Germinal center (tissue), 1 donor: ENCODE measurements around the gene PSMC5.

Experiments used
- DNase-seq: peaks from one replicate; pipeline ENCODE4 v3.0.0; 2012; ENCODE audit warnings: mixed read lengths, low spot score

Gene PSMC5

DNA sequence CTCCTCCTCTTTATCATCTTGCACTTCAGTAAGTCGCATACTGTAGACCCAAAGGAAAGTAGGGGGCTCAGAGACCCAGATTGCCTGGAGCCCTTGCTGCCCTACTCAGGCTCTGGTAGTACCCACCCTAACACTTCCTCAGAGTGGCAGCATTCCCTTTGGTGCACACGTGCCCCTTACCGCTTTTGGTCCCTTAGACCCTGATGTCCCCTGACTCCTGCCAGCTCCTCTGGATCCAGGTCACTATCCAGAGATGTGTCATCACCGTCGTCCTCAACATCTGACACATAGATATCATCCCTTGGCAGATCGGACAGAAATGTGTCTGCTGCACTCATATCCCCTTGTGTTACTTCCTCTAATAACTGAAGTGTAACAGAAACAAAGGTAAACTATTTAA lies 5.4 kb upstream of the PSMC5 start:
- DNase-seq = no peak

DNA sequence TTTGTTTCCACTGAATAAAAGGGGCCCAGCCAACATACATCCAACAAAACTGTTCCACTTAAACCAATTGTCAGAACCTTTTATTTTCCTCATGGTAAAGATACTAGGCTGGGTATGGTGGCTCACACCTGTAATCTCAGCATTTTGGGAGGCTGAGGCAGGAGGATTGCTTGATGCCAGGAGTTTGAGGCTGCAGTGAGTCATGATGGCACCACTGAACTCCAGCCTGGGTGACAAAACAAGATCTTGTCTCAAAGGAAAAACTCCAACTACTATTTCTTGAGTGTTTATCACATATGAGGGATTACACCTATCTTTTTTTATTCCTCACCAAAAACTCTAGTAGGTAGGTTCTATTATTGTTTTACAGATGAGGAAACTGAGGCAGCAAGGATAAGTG lies 4.7 kb upstream of the PSMC5 start:
- DNase-seq = no peak

DNA sequence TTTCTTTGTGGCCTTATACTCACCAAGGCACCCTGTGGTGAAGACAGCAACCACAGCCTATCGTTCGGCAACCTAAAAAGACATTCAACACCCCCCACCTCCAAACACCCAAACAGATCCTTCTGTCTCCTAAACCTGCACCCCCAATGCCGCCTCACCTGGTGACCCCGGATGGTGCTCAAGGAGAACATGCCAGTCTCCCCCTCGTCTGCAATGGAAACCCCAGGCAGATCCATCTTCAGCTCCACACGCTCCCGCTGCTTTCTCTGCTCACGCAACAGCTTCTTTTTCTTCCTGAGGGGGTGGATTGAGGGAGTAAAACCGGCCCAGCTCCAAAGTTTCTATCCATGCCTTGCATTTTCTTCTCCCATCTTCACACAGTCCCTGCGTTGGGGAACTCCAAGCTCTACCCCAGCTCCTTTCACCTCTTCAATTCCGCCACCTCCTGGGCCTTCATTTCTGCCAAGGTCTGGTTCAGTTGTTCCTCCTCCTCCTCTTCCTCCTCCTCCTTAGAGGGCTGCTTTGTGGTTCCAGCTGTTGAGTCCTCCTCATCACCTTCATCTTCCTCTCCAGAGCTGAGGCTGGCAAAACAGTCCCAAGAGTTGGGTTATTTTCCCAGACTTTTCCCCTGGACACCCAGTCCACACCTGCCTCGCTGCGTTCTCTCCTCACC lies 3.4 kb upstream of the PSMC5 start:
- DNase-seq = no peak

DNA sequence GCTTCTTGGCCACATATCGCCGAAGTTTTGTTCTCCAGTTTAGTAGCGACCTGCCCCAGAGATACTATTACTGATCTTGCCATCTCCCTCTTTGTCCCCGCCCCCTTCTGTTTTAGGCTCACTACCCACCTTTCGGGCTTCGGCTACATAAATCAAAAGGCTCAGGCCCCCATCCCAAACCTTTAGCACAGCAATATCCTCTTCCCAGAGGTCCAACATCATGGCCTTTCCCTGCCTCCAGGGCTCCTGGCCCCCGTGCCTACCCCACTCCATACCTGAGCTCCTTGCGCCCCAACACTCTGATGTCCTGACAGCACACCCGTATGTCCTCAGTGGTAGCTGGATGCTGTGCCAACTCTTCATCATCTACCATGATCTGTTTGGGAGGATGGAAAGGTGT lies 2.9 kb upstream of the PSMC5 start:
- DNase-seq = no peak

DNA sequence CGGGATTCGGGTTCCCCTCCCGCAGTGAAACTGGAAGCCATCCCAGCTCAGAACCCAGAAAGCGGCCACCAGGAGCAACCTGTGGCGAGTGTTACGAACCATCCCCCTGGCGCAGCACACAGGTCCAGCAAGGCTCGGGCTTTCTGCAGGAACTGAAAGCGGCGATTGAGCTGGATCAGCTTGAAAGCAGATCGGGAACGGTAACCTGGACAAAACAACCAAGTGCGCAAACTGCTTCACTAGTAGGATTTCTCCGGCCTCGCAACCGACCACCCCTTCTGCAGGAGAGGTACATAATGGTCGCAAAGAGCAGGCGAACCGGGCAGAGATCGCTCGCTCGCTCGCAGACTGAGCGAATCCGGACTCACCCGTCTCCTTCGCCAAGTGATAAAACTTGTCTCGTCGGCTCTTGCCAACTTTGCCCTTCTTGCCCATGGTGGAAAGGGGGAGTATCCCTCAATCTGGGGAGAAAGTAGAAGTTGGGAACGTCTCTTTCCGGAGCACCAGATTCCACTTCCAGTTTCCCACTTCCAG lies 696 bp upstream of the PSMC5 start:
- no peak for DNase-seq

DNA sequence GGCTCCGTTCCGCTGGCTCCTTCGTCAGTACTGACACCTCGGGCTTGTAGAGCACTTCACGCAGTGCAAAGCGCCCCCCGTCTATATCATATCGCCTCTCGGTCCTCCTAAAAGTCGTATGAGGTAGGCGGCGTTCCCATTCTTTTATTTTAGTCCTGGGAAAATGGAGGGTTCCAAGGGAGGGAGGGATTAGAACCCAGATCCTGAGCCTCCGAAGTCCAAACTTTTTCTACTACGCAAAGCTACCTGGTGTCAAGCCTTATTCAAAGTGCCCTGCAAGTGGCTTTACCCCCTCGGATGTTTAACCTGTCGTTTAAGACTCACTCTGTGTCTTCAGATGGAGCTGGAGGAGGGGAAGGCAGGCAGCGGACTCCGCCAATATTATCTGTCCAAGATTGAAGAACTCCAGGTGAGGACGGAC lies 580 bp downstream of the PSMC5 start:
- DNase-seq = no peak

DNA sequence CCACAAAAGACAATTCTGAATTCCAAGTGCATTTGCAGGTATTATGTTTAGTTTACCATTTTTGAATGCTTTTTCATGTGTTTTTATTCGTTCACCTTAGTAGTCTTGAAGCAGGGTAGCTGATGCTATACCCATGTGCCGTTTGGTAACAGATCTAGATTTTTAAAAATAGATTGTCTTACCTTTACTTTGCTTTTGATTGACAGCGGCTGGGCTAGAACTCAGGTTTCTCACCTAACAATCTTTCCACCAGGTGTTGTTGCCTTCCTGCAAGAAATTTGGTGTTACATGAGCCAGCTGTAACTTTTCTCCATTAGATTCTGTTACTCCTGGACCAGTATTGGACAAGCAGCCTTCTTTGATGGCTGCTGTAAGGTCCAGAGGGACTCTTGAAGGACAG lies 1.7 kb downstream of the PSMC5 start:
- DNase-seq = no peak

DNA sequence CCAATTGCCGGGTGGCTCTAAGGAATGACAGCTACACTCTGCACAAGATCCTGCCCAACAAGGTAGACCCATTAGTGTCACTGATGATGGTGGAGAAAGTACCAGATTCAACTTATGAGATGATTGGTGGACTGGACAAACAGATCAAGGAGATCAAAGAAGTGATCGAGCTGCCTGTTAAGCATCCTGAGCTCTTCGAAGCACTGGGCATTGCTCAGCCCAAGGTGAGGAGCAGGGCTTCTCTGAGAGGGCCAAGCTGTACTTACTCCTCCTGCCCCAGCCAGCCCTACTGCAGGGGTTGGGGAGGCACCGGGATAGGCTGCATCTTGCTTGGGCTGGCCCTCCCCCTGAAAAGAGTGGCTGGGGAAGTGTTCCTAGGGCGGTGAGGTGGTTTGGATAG lies 3.0 kb downstream of the PSMC5 start:
- DNase-seq = no peak

DNA sequence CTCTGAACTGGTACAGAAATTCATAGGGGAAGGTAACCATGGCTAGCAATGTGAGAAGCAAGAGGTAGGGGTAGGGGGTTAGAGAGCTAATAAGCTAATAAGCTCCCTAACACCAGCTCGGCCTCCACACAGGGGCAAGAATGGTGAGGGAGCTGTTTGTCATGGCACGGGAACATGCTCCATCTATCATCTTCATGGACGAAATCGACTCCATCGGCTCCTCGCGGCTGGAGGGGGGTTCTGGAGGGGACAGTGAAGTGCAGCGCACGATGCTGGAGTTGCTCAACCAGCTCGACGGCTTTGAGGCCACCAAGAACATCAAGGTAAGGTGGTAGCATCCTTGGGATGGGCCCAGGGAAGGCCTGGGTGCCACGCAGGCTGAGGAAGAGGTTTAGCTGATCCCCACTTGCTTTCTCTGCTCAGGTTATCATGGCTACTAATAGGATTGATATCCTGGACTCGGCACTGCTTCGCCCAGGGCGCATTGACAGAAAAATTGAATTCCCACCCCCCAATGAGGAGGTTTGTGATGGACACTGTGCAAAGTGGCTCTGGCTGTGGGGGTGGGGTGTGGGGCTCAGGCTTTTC lies 3.8 kb downstream of the PSMC5 start:
- DNase-seq = no peak

DNA sequence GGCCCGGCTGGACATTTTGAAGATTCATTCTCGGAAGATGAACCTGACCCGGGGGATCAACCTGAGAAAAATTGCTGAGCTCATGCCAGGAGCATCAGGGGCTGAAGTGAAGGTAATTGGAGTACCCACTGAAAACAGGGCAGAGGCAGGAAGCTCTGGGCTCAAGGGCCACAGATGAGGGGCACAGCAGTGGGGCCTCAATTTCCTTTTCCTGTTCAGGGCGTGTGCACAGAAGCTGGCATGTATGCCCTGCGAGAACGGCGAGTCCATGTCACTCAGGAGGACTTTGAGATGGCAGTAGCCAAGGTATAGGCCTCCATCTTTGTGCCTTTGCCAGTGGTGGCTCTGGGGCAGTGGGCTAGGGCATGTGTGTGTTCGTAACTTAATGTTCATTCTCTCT lies 4.3 kb downstream of the PSMC5 start:
- DNase-seq = no peak

DNA sequence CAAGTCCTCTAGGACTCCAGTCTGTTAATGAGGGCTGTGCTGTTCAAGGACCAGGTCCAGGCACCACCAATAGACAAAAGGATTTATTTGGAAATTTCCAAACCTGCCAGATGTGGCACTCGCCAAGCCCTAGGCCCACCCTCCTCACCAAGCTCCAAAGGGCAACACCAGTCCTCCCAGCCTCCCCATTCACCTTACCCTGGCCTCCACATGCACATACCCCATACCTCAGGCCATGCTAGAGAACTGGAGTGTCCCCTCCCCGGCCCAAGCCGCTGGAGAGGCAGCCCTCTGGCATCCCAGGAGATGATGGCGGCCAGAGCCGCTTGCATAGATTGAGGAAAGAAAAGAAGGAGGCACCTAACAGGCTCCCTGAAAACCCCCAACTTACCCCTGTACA lies 4.8 kb downstream of the PSMC5 start:
- DNase-seq = no peak

DNA sequence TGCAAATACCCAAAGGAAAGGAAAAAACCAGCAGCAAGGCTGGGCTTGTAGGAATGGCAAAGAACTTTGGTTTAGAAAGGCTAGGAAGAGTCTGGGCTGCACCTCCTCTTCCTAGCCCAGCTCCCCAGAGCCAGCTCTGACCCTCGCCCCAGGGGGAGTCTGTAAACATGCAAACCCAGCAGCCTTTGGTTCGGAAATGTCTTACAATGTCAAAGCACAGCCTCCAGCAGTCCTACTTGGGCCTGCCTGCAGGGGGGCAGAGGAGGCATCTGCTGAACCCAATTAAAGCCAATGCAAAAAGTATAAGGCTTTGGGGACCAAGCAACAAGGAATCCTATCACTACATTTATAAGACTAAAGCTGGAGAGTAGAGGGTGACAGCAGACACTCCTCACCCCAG lies 5.2 kb downstream of the PSMC5 start:
- DNase-seq = no peak

DNA sequence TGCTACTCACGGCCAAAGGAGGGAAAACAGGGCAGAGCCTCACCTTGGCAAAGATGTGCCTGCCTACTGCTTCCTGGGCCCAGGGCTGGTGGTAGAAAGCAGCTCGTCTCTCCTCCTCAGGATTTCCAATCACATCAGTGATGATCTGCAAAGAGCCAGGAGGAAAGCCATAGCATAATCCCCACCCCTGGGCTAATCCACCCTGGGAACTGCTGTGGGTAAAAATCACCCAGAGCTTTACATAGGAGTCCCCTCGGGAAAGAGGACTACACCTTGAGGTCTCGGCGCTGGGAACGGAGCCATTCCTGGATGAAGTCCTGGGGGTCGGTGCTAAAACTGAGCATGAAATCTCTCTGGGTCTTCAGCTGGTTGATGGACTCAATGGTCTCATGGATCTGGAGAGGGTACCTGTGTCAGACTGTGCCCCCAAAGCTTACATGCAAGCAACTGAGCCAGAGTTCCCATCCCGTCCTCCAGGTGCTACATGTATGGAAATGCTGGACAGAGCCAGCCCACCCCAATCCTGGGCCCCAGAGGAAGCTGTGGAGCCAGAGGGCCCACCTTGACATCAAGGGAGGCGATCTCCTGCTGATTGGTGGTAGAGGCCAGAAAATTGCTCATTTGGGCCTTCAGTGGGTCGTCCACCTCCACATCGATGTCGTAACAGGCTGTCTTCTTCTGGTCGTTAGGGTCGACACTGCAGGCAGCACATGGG lies 6.0 kb downstream of the PSMC5 start:
- DNase-seq = no peak

DNA sequence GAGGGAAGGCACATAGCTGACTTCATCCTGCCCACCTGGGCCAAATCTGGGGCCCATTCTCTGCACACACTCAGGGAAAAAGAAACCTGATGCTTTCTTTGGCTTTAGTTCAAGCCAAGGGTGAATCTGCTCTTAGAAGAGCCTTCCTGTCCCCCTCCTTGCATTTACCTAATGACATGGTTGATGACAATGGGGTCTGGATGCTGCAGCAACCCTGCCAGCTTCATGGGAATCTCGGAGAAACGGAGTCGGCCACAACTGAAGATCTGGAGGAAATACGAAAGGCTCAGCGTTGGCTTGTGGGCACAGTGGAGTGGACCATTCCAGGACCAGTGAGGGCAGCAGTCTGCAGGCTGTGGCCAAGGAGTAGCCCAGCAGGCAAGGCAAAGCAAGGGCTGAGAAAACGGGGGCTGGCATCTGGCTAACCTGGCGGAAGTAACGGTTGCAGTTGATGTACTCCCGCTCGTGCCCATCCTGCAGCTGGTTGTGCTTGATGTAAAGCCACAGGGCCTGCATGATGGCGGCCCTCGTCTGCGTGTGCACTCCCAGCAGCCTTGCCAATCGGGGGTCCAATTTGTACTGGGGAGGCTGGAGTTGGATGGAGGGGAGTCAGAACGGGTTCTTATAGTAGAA lies 6.6 kb downstream of the PSMC5 start:
- no peak for DNase-seq

DNA sequence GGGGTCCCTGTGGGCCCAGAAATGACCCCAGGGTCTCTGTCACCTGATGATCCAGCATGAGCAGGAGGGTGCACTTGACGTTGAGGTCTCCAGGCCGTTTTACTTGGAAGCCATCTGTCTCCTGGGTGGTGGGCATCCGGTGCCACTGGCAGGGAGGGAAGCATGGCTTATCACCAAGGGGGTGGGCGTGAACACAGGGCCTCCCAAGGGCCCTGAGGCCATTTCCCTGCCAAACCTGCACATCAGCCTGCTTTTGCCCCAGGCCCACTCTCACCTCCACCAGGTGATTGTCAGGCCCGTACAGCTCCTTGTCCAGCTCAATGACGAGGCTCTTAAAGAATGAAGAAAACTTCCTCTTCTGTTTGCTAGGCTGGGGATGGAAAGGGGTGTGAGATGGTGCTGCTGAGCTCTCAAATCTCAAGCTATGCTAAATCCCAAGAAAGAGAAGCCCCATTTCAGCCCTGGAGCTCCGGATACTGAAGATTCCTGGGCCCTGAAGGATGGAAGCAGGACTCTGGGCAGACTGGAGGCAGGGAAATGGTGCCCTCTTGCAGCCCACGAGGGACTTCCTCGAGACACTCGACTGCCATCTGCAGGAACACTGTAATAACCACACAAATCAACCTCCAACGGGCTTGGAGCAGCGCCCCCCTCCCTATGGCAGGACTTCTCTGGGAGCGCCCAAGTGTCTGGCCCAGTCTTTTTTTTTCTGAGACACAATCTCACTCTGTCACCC lies 7.4 kb downstream of the PSMC5 start:
- DNase-seq = peak; percentile 79

DNA sequence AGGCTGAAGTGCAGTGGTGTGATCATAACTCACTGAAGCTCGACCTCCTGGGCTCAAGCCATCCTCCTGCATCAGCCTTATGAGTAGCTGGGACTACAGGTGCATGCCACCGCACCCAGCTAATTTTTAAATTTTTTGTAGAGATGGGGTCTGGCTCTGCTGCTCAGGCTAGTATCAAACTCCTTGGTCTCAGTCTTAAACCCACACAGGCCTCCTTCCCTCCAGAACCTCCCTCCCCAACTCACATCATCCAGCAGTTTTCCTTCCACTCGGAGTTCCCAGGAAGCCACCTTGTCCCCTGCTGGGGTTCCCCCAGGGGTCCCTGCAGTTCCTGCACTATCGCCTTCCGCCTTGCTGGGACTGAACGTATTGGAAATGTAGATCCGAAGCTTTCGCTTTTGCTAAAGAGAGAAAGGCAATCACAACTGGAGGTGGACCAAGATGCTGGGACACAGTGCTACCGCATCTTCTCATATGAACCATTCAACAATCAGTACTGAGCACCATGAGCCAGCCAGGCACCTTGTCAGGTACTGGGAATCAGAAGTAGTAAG lies 8.0 kb downstream of the PSMC5 start:
- no peak for DNase-seq

DNA sequence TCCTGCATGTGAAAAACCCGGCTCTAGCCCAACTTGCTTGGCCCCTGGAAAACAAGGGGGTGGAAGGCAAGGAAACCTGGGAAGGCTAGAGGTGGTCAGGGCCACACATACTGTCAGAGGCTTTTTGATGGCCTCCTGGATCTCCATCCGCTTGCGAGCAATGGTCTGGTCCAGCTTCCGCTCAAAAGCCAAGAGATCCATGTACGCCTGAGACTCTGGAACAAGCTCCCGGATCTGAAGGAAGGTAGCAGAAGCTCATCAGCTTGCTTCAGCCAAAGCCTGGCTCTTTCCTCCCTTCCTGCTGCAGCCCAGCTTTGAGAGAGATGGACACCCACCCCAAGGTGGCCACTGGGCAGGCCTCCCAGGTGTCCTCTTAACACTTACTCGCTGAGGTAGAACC lies 9.6 kb downstream of the PSMC5 start:
- no peak for DNase-seq

DNA sequence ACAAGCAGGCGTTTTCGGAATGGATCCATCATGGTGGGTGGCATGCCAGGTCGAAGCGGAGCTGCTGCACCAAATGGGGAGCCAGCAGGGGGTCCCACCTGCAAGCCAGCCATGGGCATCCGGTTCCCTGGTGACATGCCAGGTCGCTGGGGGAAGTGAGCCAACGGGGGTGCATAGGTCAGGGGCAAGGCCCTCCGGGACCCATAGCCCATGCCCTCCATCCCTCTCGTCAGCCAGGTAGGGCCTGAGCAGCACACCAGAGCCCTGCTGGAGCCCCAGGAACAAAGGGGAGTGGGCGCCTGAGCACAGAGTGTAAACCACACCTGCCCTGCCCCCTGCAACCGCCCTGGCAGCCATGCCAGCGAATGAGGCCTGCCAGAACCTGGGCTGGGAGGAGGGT lies 10.2 kb downstream of the PSMC5 start:
- DNase-seq = no peak

DNA sequence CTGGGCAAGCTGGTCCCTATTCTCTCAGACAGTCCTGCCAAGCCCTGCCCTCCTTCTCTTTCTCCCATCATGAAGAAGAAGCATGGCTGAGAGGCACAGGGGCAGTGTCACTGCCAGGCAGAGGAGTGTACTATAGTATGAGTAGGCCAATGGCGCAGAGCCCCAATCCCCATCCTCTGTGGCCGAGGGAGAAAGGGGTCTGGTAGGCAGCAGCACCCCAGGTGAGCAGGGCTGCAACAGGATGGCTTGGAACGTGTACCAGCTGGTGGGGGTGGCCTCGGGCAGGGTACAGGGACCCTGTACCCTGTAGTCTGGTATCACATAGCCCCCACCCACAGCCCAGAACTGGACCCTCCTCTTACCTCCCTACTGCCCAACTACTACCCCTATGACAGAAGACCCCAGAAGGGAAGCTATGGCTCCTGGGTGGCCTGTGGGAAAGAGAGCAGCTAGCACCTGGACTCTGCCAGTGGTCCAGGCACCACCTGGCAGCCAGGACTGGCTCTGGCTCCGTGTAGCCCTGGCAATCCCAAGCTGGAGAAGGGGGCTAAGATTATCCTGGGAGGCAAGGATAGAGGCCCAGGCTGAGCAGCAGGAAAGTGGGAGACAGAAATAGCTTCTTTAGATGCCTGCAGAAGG lies 10.8 kb downstream of the PSMC5 start:
- no peak for DNase-seq

DNA sequence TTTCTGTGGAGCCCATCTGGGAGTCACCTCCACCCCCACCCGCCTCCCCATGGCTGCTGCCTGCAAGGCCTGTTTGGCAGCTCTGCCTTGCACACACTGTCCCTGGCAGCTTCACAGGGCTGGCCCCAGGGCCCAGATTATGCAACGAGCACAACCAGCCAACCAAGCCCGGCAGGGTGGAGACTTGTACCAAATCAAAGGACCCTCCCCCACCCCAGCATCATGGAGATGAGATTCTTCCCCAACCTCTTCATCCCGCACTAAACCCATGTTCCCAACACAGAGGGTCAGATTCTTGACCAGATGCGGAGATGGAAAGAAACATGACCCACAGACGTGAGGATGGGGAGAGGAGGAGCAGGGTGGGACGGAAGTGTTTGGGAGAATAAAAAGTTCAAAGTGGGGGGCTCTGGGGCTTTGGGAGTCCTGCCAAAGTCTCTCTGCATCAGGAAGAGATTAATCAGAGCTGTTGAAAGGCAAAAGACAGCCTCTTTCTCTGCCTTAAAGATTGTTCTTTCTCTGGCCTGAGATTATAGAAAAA lies 11.5 kb downstream of the PSMC5 start:
- no peak for DNase-seq
